ENCODE measurements around the gene SHROOM2. TPM values are rescaled to one million over a fixed set of nuclear protein-coding genes. Genes with fewer than 3 reads are reported as not detected.
"Not testable (repeated sequence)": the region's sequence is repeated elsewhere in the genome, so short reads cannot be mapped to it uniquely, and the experiment has no call there.

The SHROOM2 gene, protein sequence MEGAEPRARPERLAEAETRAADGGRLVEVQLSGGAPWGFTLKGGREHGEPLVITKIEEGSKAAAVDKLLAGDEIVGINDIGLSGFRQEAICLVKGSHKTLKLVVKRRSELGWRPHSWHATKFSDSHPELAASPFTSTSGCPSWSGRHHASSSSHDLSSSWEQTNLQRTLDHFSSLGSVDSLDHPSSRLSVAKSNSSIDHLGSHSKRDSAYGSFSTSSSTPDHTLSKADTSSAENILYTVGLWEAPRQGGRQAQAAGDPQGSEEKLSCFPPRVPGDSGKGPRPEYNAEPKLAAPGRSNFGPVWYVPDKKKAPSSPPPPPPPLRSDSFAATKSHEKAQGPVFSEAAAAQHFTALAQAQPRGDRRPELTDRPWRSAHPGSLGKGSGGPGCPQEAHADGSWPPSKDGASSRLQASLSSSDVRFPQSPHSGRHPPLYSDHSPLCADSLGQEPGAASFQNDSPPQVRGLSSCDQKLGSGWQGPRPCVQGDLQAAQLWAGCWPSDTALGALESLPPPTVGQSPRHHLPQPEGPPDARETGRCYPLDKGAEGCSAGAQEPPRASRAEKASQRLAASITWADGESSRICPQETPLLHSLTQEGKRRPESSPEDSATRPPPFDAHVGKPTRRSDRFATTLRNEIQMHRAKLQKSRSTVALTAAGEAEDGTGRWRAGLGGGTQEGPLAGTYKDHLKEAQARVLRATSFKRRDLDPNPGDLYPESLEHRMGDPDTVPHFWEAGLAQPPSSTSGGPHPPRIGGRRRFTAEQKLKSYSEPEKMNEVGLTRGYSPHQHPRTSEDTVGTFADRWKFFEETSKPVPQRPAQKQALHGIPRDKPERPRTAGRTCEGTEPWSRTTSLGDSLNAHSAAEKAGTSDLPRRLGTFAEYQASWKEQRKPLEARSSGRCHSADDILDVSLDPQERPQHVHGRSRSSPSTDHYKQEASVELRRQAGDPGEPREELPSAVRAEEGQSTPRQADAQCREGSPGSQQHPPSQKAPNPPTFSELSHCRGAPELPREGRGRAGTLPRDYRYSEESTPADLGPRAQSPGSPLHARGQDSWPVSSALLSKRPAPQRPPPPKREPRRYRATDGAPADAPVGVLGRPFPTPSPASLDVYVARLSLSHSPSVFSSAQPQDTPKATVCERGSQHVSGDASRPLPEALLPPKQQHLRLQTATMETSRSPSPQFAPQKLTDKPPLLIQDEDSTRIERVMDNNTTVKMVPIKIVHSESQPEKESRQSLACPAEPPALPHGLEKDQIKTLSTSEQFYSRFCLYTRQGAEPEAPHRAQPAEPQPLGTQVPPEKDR (N-terminal part only)
- 1 to 10 TPM in 11 of 12 donors, not detected in 1; 1.4 to 6.7 (median 1.8) TPM for polyA plus RNA-seq (ENCODE audit: insufficient read length in 12 of 12)
- long read RNA-seq, donor 1, result 0 reads
- long read RNA-seq, donor 2, result 0 reads
- long read RNA-seq, donor 3, result 0 reads
- long read RNA-seq, donor 4, result 0 reads
- long read RNA-seq, donor 5, result 0 reads
- long read RNA-seq, donor 6, result 0 reads
- long read RNA-seq, donor 7, result 0 reads
- long read RNA-seq, donor 8, result 0 reads
- long read RNA-seq, donor 9, result 0 reads
- long read RNA-seq, donor 10, result 0 reads
- long read RNA-seq, donor 11, result 0 reads

- no peak for DNase-seq
Measured at GRCh38 chrX:9785944-9786797, at the start of gene SHROOM2. Gene SHROOM2, plus strand, starts transcription at chrX:9786429. Its CDS starts 117 bp downstream, at chrX:9786546.

DNA sequence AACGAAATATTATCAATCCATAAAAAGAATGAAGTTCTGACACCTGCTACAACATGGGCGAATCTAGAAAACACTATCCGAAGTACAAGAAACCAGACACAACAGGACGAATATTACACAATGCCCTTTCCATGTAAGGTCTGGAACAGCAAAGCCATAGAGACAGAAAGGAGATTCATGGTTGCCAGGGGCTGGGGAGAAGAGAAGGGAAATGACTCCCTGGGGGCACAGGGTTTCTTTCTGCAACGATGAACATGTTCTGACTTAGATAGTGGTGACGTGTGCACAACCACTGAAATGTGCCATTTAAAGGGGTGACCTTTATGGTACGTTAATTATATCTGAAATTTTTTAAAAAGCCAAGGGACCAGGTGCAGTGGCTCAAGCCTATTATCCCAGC is 48.9 kb upstream of the SHROOM2 start:
- no peak for DNase-seq

GRCh38 chrX:9738151-9738550 is 48.1 kb upstream of the SHROOM2 start:
- DNase-seq, result no peak

GRCh38 chrX:9739130-9739529 is 47.1 kb upstream of the SHROOM2 start:
- DNase-seq, result no peak

- no peak for DNase-seq
Measured at GRCh38 chrX:9745417-9746115, 40.7 kb upstream of the SHROOM2 start.

GRCh38 chrX:9746148-9746888 is 39.9 kb upstream of the SHROOM2 start:
- DNase-seq, result no peak

DNA sequence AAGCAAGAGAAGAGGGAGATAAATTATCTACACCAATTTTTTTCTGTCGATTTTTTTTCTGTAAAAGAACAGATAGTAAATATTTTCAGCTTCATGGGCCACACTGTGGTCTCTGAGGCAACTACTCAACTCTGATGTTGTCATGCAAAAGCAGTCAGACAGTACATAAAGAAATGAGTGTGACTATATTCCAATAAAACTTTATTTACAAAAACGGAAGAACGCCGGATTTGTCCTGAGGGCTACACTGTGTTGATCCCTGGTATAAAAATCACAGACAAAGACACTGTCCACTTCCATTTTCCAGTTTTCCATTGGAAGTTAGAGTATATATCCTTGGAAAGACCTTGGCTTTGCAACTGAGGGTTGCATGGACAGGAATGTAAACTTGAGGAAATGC is 38.6 kb upstream of the SHROOM2 start:
- no peak for DNase-seq

DNA sequence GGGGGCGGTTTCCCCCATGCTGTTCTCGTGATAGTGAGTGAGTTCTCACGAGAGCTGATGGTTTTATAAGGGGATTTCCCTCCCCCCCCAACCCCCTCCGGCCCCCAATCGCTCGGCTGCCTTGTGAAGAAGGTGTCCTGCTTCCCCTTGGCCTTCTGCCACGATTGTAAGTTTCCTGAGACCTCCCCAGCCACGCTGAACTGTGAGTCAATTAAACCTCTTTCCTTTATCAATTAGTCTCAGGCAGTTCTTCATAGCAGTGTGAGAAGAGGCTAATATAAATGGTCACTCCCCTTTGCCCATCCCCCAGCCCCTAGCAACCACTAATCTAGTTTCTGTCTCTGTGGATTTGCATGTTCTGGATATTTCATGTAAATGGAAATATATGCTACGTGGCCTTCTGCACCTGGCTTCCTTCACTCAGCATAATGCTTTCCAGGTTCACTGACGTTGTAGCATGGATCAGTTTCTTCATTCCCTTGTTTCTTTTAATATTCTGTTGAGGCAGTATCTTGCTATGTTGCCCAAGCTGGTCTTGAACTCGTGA is 37.0 kb upstream of the SHROOM2 start:
- DNase-seq, result no peak

- DNase-seq, result no peak
Measured at GRCh38 chrX:9757366-9757765, 28.9 kb upstream of the SHROOM2 start.

DNA sequence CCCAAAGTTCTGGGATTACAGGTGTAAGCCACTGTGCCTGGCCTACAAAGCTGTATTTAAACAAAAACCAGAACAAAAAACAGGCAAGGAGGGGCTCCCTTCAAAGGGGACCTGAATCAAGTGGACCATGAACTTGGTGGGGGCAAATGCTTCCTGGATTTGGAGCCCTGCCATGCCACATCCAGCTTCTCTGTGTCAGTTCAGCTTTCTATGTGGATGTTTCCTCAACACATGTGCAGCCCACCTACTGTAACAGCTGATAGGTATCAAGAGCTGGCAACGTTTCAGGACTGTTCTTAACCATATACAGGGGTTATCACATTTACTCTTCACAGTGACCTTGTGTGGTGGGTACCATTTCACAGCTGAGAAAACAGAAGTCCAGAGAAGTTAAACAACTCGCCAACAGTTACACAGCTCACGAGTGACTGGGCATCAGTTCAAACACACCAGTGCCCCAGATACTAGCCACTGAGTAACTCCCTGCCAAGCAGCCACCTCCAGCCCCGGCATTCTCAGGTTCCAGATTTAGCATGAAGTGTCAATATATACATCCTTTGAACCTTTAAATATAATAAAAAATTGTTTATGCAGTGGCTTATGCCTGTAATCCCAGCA is 28.1 kb upstream of the SHROOM2 start:
- no peak for DNase-seq

GRCh38 chrX:9759337-9759736 is 26.9 kb upstream of the SHROOM2 start:
- no peak for DNase-seq

- no peak for DNase-seq
Measured at GRCh38 chrX:9765072-9765736, 21.0 kb upstream of the SHROOM2 start.

GRCh38 chrX:9765737-9766097 is 20.5 kb upstream of the SHROOM2 start, which contains the start of gene GPR143:
Gene GPR143, minus strand, starts transcription at chrX:9765847. Its CDS starts 30 bp downstream, at chrX:9765817.
- DNase-seq, result no peak

DNA sequence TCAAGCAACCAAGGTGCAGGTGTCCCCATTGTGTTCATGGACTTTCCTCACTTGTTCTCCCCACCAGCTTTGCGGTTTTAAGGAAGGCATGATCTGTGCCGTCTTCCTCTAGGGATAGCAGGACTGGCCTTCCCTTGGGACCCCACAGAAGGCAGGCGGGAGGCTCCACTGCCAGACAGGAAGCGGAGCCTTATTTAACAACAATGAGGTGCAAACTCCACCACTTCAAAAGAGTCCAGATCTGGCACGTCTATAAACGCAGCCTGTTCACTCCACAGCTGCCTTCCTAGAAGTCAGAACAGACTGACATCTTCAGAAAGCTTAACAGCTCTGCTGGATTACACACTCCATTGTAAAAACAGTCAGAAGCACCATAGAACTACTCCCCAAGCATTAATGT is 18.9 kb upstream of the SHROOM2 start:
- DNase-seq, result no peak

DNA sequence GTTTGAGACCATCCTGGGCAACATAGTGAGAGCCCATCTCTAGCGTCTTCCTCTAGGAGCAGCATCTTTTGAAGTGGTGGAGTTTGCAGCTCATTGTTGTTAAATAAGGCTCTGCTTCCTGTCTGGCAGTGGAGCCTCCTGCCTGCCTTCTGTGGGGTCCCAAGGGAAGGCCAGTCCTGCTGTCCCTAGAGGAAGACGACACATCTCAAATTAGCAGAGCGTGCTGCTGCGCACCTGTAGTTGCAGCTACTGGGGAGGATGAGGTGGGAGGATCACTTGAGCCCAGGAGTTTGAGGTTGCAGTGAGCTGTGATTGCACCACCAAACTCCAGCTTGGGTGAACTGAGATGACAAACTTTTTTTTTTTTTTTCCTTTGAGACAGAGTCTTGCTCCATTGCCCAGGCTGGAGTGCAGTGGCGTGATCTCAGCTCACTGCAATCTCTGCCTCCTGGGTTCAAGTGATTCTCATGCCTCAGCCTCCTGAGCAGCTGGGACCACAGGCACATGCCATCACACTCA is 17.8 kb upstream of the SHROOM2 start:
- DNase-seq, result not testable (repeated sequence)

DNA sequence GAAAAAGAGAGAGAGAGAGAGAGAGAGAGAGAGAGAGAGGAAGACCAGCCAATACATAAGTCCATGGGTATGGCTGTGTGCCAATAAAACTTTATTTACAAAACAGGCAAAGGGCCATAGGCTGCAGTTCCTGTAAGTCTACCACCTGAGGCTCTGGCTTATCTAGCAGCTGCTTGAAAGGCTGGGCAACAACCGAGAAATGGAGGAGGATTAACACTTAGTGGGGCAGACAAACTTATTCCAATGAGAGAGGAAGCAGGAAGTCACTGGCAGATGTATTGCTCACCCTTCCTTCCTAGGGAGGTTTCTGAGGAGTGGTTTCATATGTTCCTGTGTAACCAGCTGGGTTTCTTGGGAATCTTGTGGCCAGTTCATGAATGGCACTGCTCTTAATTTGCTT is 15.9 kb upstream of the SHROOM2 start:
- no peak for DNase-seq

- DNase-seq, result no peak
Measured at GRCh38 chrX:9772943-9773342, 13.3 kb upstream of the SHROOM2 start.
